HG03469 (cell line): ENCODE results near the gene LSS.
"Not testable (repeated sequence)": the region's sequence is repeated elsewhere in the genome, so short reads cannot be mapped to it uniquely, and the experiment has no call there.

Source experiments
- ATAC-seq: cut with Tn5 transposase; IDR thresholded peaks from one replicate; pipeline ENCODE4 v1.9.1; 2021; ENCODE audit warnings: mild to moderate bottlenecking, moderate library complexity, moderate number of reproducible peaks; ENCODE audit not compliant: unreplicated experiment

The LSS gene

DNA sequence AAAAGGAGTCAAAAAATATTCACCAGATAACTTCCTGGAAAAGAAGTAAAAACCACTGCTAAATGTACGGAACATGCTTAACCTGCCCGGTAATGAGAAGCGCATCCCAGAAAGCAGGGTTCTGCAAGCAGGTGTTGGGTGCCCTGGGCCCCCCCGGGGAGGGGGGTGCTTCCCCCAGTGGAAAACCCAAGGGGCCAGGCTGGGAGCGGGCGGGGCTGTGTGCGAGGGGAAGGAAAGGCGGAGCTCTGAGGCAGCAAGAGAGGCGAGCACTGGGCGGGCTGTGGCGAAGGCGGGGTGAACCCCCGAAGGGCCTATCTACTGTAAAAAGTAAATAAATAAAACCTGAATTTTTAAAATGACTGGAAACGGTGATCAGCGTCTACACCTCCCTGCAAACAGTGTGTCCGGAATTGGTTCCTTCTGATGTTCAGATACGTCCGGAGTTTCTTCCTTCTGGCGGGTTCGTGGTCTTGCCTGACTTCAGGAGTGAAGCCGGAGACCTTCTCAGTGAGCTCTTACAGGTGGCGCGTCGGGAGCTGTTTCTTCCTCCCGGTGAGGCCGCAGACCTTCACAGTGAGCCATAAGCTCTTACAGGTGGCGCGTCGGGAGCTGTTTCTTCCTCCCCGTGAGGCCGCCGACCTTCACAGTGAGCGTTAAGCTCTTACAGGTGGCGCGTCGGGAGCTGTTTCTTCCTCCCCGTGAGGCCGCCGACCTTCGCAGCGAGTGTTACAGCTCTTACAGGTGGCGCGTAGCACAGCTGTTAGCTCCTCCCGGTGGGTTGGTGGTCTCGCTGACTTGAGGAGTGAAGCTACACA, 86.6 kb downstream of the LSS start:
- no peak for ATAC-seq

DNA sequence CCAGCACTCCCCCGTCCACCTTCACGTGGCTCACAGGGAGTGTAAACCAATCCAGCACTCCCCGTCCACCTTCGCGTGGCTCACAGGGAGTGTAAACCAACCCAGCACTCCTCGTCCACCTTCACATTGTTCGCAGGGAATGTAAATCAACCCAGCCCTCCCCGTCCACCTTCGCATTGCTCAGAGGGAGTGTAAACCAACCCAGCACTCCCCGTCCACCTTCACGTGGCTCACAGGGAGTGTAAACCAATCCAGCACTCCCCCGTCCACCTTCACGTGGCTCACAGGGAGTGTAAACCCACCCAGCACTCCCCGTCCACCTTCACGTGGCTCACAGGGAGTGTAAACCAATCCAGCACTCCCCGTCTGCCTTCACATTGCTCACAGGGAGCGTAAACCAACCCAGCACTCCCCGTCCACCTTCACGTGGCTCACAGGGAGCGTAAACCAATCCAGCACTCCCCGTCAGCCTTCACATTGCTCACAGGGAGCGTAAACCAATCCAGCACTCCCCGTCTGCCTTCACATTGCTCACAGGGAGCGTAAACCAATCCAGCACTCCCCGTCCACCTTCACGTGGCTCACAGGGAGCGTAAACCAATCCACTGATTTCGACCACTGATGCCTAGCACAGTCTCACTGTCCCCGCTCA, 88.1 kb downstream of the LSS start:
- ATAC-seq: not testable (repeated sequence)

DNA sequence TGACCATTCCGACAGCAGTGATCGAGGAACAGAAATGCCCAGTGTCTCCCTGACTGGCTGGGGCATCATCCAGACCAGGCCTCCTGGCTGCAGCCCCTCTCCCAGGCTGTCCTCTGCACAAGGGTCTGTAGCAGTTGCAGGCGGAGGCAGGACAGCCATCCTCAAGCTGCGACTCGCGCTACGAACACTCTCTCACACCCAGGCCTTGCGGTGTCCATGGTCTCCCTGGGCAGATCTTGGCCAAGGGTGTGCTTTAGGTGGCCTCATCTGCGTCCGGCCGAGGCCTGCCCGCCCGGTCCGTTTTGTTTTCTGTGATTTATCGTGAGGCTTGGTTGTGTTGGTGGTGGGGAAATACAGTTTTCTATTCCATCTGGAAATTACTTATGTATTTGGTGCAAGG, 88.9 kb downstream of the LSS start:
- ATAC-seq: no peak

DNA sequence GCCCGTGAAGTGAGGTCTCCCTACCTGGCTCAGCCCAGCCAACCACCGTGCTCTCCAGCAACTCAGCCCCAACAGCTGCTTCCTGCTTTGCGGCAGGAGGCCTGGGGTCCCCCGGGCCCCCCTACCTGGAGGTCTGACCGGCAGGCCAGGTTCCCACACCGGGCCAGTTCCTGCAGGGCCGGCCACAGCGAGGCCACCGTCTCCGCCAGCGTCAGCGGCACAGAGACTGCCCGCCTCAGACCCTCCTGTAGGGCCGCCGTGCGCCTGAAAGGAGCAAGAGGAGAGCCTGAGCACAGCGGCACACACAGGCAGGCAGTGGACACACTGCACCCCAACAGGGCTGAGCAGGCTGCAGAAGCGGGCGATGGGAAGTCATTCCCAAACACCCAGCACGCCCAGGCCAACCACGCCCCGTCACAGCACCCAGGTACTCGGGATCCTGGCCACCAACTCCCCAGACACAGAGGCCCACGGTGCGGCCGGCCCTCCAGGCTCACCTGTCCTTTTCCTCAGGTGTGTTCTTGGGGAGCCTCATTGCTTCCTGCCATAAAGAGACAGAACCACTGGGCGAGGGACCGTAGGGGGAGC, 90.1 kb downstream of the LSS start:
- ATAC-seq: no peak
